ENCODE data around the gene SRPX.

Gene SRPX

DNA sequence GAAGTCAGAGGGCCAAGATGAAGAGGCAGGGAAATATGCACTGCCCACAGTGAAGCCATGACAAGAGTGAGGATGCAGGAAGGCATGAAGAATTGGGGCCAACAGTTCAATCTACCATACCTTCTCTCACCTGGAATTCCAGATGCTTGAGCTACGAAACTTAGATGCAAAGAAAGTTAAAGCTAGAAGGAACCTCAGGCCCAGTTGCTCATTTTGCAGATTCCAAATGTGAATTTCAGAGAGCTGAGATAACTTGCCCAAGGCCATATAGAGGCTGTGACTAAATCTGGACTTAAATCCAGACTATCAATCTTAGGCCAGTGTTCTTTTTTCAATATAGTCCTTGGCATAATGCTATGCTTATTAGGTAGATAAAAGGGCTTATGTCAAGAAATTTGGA lies 92.7 kb downstream of the SRPX start:
- DNase-seq: no peak

DNA sequence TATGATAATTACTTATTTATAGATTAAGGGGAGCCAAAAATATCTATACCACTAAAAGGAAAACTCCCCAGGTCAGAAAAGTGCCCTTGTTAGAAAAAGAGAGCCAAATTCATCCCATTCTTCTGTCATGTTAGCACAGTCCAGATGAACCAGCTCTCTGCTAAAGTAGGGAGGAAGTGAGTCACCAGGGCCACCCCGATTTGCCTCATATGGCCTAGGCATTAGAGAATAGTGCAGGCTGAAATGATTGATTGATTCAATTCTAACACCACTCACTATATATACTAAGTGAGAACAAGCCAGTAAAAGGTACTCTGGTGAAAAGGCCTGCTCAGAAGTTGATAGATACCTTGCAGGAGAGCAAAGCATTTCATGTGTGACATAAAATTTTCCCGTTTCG lies 94.5 kb downstream of the SRPX start:
- DNase-seq: no peak

- DNase-seq: no peak
These were observed 96.7 kb downstream of the SRPX start for GRCh38 chrX:38124000-38124399.

- DNase-seq: peak; percentile 92
These were observed 103.2 kb downstream of the SRPX start for GRCh38 chrX:38117485-38117884.

DNA sequence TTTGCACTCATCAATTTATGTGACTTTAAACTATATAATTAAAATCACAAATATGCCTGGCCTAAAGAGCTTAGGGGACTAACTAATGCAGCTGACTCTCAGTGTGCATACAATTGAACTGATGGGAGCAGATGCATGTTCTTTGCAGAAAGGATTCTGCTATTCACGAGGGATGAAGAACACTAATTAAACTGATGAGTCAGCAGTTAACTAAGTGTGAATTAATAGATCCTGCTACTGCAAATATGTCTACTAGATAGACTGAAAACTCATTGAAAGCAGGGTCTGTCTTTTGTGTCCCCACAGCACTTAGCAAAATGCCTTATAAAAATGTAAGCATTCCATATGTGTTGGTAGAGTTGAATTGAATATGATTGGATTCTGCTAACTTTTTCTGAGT lies 104.0 kb downstream of the SRPX start:
- peak; percentile 48 for DNase-seq

GRCh38 chrX:38112566-38112965 lies 108.1 kb downstream of the SRPX start:
- no peak for DNase-seq

DNA sequence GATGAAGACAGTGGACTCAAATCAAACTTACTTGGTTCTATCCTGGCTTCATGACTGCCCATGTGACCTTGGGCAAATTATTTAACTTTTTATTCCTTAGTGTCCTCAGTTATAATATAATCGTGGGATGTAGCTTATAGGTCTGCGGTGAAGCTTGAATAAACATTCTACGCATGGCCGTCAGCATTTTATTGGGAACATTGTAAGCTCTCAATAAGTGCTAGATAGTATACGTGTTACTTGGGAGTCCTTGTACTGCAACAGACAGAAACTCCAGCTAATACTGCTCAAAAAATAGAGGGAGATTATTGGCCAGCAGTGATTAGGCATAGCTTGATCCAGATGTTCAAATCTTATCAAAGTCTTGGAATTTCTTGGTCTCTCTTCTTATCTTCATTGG lies 109.5 kb downstream of the SRPX start:
- no peak for DNase-seq

- peak; percentile 30 for DNase-seq
These were observed 110.4 kb downstream of the SRPX start for GRCh38 chrX:38110231-38110630.

DNA sequence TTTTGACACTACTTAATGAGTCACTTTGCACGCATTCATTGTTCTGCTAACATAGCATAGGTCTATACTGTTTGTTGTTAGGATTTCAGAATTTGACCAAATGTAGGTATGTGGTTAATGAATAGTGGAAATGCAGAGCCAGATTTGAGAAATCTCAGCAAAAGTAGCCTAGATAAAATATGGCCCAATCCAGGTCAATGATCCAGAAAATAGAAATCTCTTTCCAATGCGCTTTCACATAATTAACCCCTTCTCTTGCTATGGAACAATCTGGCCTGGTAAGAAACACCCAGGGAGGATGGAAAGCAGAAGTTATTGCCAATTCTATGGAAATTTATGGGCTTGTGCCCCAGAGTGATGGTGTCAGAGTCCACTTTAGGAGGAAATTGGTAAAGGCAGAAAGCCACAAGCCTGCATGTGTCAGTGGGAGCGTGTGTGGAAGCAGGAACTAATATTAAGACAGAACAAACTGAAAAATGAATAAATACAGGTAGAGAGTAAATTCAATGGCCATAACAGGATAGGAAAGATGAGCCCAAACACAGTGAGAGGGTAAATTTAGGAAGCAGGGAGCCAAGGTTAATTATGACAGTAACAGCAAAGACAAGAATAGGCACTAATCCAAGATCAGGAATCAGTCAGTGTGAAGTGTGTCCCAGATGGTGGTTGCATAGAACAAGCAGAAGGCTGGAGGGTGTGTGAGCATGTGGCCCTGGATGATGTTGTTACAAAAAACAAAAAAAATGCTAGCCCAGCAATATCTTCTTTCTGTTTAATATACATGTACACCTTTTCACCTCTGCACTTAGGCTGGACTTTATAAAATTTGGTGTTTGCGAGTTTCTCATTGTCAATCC lies 111.4 kb downstream of the SRPX start:
- DNase-seq: peak; percentile 97

DNA sequence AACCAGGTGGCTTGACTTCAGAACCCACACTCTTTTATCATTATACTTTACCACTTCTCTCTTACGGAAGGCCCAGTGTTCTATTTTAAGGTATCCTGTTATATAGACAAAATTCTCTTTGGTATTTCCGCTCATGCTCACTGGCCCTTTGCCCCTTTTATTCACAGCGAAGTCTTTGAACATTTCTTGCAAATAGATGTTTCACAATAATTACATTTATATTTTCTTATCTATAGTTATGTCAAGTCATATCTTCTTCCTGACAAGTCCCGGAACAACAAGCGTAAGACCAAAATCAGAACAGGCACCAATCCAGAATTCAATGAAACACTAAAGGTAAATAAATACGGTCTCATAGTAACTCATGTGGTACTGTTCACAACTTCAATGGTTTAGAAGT lies 112.3 kb downstream of the SRPX start:
- DNase-seq: no peak

DNA sequence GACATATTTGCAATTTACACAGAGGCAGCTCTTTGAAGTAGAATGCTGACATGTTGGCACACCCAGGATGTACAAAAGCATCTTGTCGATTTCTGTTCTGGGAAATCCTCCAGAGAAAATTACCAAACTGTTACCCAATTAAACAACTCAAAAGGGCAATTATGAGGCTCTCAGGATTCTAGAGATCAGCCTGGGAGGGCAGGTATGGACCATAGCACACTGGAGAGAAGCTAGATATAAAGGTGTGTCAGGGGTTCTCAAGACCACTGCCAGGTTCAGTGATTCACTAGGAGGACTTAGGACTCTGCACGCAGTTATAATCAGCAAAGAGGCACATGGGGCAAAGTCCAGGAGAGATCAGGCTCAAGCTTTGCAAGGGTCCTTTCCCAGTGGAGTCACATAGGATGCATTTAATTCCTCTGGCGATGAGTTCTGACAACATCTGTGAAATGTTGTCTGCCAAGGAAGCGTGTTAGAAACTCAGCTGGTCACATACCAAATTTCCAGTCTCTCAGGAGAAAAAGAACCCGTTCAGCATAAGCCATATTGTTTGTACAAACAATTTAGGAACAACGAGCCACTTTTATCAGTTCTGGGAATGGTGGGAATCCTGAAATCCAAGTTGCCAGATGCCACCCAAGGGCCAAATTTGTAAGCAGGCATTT lies 113.5 kb downstream of the SRPX start:
- peak; percentile 82 for DNase-seq

DNA sequence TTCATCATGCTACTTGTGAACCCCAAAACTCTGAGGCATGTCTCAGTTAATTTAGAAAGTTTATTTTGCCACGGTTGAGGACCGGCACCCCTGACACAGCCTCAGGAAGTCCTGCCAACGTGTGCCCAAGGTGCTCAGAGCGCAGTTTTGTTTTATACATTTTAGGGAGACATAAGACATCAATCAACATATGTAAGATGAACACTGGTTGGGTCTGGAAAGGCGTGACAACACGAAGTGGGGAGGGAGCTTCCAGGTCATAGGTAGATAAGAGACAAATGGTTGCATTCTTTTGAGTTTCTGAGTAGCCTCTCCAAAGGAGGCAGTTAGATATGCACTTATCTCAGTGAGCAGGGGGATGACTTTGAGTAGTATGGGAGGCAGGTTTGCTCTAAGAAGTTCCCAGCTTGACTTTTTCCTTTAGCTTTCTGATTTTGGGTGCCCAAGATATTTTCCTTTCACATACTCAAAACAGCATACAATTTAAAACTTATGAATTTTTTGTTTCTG lies 115.4 kb downstream of the SRPX start:
- DNase-seq: no peak

GRCh38 chrX:38103857-38104812 lies 116.5 kb downstream of the SRPX start:
- DNase-seq: no peak

DNA sequence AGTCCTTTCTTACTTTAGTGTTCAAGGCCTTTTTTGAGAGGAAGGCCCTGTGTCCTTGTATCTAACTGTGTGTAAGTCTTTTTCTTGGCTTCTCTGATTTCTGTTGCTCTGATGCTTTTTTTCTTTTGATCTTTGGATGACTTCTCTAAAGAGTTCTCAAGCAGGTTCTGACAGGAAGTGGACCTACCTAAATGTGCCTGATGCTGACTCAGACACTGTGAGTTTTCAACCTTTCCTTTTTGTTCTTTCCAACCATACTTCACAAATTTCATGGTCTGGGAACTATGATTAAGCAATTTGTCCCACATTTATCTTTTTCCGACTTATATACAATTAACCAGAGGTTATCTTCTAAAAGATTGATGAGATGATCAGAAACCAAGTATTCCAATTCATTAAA lies 117.8 kb downstream of the SRPX start:
- DNase-seq: no peak

DNA sequence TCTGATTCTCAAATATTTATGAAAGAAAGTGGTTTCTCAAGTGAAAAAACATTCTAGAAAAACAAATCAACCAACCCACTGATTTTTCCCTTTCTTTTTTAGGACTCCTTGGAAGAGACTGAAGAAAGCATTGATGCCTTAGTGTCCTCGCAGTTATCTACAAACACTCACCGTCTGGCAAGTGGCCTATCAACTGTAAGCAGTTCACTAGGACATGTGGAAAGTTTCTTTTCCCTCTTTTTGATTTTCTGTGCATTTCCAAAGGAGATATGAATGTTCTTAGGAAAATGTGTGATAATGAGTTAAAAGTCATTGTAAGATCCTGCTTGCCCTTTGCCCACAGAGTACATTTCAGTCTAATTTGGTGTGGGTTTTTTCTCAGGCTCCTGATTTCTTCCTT lies 118.4 kb downstream of the SRPX start:
- no peak for DNase-seq

GRCh38 chrX:38099688-38100087 lies 121.0 kb downstream of the SRPX start:
- no peak for DNase-seq
